Neural cell (in vitro differentiated cells): ENCODE results near the gene PPIL4. TPM values are rescaled to one million over a fixed set of nuclear protein-coding genes. Genes with fewer than 3 reads are reported as not detected.

ENCODE experiments used
- H2AFZ ChIP-seq: fragments of 200-600, 300-800 bp; sonication (generic), shearing (Covaris generic); 2 replicates; pipeline ENCODE4 v1.6.0; 2014; ENCODE audit warnings: low read depth, mild to moderate bottlenecking, antibody characterized with exemption, low read length, moderate library complexity
- H3F3A ChIP-seq: fragments of 200-600 bp; shearing (Covaris generic); 2 replicates; pipeline ENCODE4 v1.6.1; 2016; ENCODE audit warnings: mild to moderate bottlenecking, moderate library complexity, mixed read lengths, antibody characterized with exemption, low read length; ENCODE audit not compliant: insufficient read depth, poor library complexity, severe bottlenecking
- H3K27ac ChIP-seq: fragments of 200-600, 300-800 bp; sonication (generic), shearing (Covaris generic); 2 replicates; pipeline ENCODE4 v1.5.1; 2014; ENCODE audit warnings: mild to moderate bottlenecking, low read length, moderate library complexity
- H3K27me3 ChIP-seq: fragments of 300-800, 200-600 bp; sonication (generic), shearing (Covaris generic); 2 replicates; pipeline ENCODE4 v1.6.0; 2014; ENCODE audit warnings: mild to moderate bottlenecking, low read depth, low read length, moderate library complexity; ENCODE audit not compliant: insufficient read depth
- H3K36me3 ChIP-seq: fragments of 300-800, 200-600 bp; sonication (generic), shearing (Covaris generic); 2 replicates; pipeline ENCODE4 v1.5.1; 2014; ENCODE audit warnings: mild to moderate bottlenecking, antibody characterized with exemption, low read length, moderate library complexity; ENCODE audit not compliant: insufficient read depth
- H3K4me2 ChIP-seq: fragments of 300-800, 200-600 bp; sonication (generic), shearing (Covaris generic); 2 replicates; pipeline ENCODE4 v1.6.0; 2014; ENCODE audit warnings: mild to moderate bottlenecking, low read length
- H3K4me3 ChIP-seq: fragments of 300-800, 200-600 bp; sonication (generic), shearing (Covaris generic); 2 replicates; pipeline ENCODE4 v1.5.1; 2014; ENCODE audit warnings: mild to moderate bottlenecking, low read length, moderate library complexity
- H3K79me2 ChIP-seq: fragments of 200-600 bp; shearing (Covaris generic); replicated peaks from 2 replicates; pipeline ENCODE4 v1.6.0; 2014; ENCODE audit warnings: mild to moderate bottlenecking, low read length, moderate library complexity; ENCODE audit not compliant: insufficient read depth
- H3K9ac ChIP-seq: fragments of 300-800, 200-600 bp; sonication (generic), shearing (Covaris generic); 2 replicates; pipeline ENCODE4 v1.6.1; 2016; ENCODE audit warnings: mild to moderate bottlenecking, low read length, mixed read lengths
- H3K9me2 ChIP-seq: fragments of 200-600 bp; shearing (Covaris generic); 2 replicates; pipeline ENCODE4 v1.6.1; 2016; ENCODE audit warnings: mild to moderate bottlenecking, low read length, mixed read lengths; ENCODE audit not compliant: insufficient read depth
- H3K9me3 ChIP-seq: fragments of 200-600, 300-800 bp; sonication (generic), shearing (Covaris generic); 2 replicates; pipeline ENCODE4 v1.6.1; 2016; ENCODE audit warnings: mild to moderate bottlenecking, mixed run types, low read length, moderate library complexity, mixed read lengths
- H4K20me1 ChIP-seq: fragments of 200-600 bp; shearing (Covaris generic); 2 replicates; pipeline ENCODE4 v1.6.1; 2016; ENCODE audit warnings: mild to moderate bottlenecking, mixed run types; ENCODE audit not compliant: insufficient read depth
- CTCF ChIP-seq: fragments of 450-650 bp; IDR thresholded peaks from 2 replicates; pipeline ENCODE4 v1.5.1; 2014; ENCODE audit warnings: antibody characterized with exemption, mild to moderate bottlenecking, moderate library complexity; ENCODE audit not compliant: poor library complexity, severe bottlenecking
- EP300 ChIP-seq: fragments of 450-650 bp; conservative IDR thresholded peaks from 2 replicates; pipeline ENCODE4 v1.6.1; 2014; ENCODE audit warnings: antibody characterized with exemption, mild to moderate bottlenecking, moderate library complexity; ENCODE audit not compliant: poor library complexity, severe bottlenecking
- EZH2 ChIP-seq: fragments of 200-600, 300-800 bp; shearing (Covaris generic), sonication (generic); IDR thresholded peaks from 2 replicates; pipeline ENCODE4 v1.6.1; 2014; ENCODE audit warnings: antibody characterized with exemption, low read length, borderline replicate concordance, mild to moderate bottlenecking; ENCODE audit not compliant: insufficient read depth, poor library complexity, severe bottlenecking
- MXI1 ChIP-seq: fragments of 450-650 bp; conservative IDR thresholded peaks from 2 replicates; pipeline ENCODE4 v1.6.1; 2014; ENCODE audit warnings: antibody characterized with exemption, mild to moderate bottlenecking; ENCODE audit not compliant: poor library complexity, severe bottlenecking
- POLR2AphosphoS5 ChIP-seq: IDR thresholded peaks from 2 replicates; pipeline ENCODE4 v1.6.1; 2012
- RAD21 ChIP-seq: fragments of 450-650 bp; conservative IDR thresholded peaks from 2 replicates; pipeline ENCODE4 v1.6.1; 2014; ENCODE audit warnings: antibody characterized with exemption, mild to moderate bottlenecking, moderate library complexity
- REST ChIP-seq: IDR thresholded peaks from 2 replicates; pipeline ENCODE4 v1.6.1; 2012; ENCODE audit warnings: borderline replicate concordance
- SMC3 ChIP-seq: fragments of 450-650 bp; conservative IDR thresholded peaks from 2 replicates; pipeline ENCODE4 v1.6.1; 2014; ENCODE audit warnings: antibody characterized with exemption, mild to moderate bottlenecking, moderate library complexity; ENCODE audit not compliant: poor library complexity
- TAF1 ChIP-seq: IDR thresholded peaks from 2 replicates; pipeline ENCODE4 v1.6.1; 2012; ENCODE audit warnings: low read depth
- polyA plus RNA-seq: library from polyadenylated mRNA; depleted of rRNA; stranded (reverse); fragments of >200 nt; gene quantifications from 2 replicates; pipeline ENCODE4 v1.2.3, GENCODE V29; 2014

PPIL4 gene
- polyA plus RNA-seq, 1 donor from 2014 or later, result 57.2 TPM

GRCh38 chr6:149492798-149493343 is 53.0 kb downstream of the PPIL4 start:
- Histone ChIP-seq H3K9ac (no peak overlapping the region), H3K9me3 (no peaks in the 10 kb centered on the region), H3K27me3 (no peaks in the 10 kb centered on the region), H3K4me2 (no peak overlapping the region), H3K79me2 (no peaks in the 10 kb centered on the region), H4K20me1 (no peaks in the 10 kb centered on the region), H3K9me2 (no peaks in the 10 kb centered on the region), H3K27ac (no peak overlapping the region), H3K36me3 (no peaks in the 10 kb centered on the region), H3F3A (no peaks in the 10 kb centered on the region), H2AFZ (no peak overlapping the region), H3K4me3 (no peak overlapping the region)
- no peak for TF ChIP-seq MXI1
- TF ChIP-seq CTCF, result no peak
- TF ChIP-seq TAF1, result no peak
- TF ChIP-seq SMC3, result no peak
- no peak for TF ChIP-seq RAD21
- TF ChIP-seq EP300, result no peak

- Histone ChIP-seq H3K27me3 (no peaks in the 10 kb centered on the region), H2AFZ (no peak overlapping the region), H3K9me3 (no peaks in the 10 kb centered on the region), H3K79me2 (no peaks in the 10 kb centered on the region), H3K4me2 (no peak overlapping the region), H3K9ac (no peak overlapping the region), H3K9me2 (no peaks in the 10 kb centered on the region), H4K20me1 (no peaks in the 10 kb centered on the region), H3F3A (no peaks in the 10 kb centered on the region), H3K36me3 (no peaks in the 10 kb centered on the region), H3K4me3 (no peak overlapping the region), H3K27ac (no peak overlapping the region)
- no peak for TF ChIP-seq EP300
- TF ChIP-seq CTCF, result no peak
- TF ChIP-seq EZH2, result no peak
- TF ChIP-seq MXI1, result no peak
- TF ChIP-seq TAF1, result no peak
- TF ChIP-seq REST, result no peak
- no peak for TF ChIP-seq POLR2AphosphoS5
Observed at GRCh38 chr6:149489967-149490366, 55.9 kb downstream of the PPIL4 start.
